Glutamatergic neuron (in vitro differentiated cells): ENCODE measurements around the gene GAB4. TPM values are rescaled to one million over a fixed set of nuclear protein-coding genes. Genes with fewer than 3 reads are reported as not detected.
"Not testable (repeated sequence)": the region's sequence is repeated elsewhere in the genome, so short reads cannot be mapped to it uniquely, and the experiment has no call there.

Experiments used
- DNase-seq: peaks from one replicate; pipeline ENCODE4 v3.0.0; 2022
- H3K27ac Mint-ChIP-seq: one replicate; pipeline ENCODE4 v1.8.0; 2020; ENCODE audit warnings: mild to moderate bottlenecking, mixed read lengths, inconsistent platforms; ENCODE audit not compliant: unreplicated experiment
- H3K27me3 Mint-ChIP-seq: one replicate; pipeline ENCODE4 v1.8.0; 2020; ENCODE audit warnings: mild to moderate bottlenecking, moderate library complexity, mixed read lengths, inconsistent platforms; ENCODE audit not compliant: unreplicated experiment
- H3K36me3 Mint-ChIP-seq: one replicate; pipeline ENCODE4 v1.8.0; 2020; ENCODE audit warnings: mild to moderate bottlenecking, mixed read lengths, inconsistent platforms; ENCODE audit not compliant: unreplicated experiment
- H3K4me1 Mint-ChIP-seq: one replicate; pipeline ENCODE4 v1.8.0; 2020; ENCODE audit warnings: mild to moderate bottlenecking, low read depth, mixed read lengths, inconsistent platforms; ENCODE audit not compliant: unreplicated experiment
- H3K4me3 Mint-ChIP-seq: one replicate; pipeline ENCODE4 v1.8.0; 2020; ENCODE audit warnings: mild to moderate bottlenecking, mixed read lengths, inconsistent platforms; ENCODE audit not compliant: unreplicated experiment
- H3K9me3 Mint-ChIP-seq: one replicate; pipeline ENCODE4 v1.8.0; 2020; ENCODE audit warnings: mild to moderate bottlenecking, moderate library complexity, mixed read lengths, inconsistent platforms; ENCODE audit not compliant: unreplicated experiment
- total RNA-seq: library from RNA; stranded (reverse); fragmentation: NEBNext Ultra II Directional; extraction: Animal tissue kit (Norgen Biotek cat#: 25700); gene quantifications from one replicate; pipeline ENCODE4 v1.2.1, GENCODE V29; 2021; ENCODE audit not compliant: unreplicated experiment
- TF ChIP-seq, protein P1 (sequence below): fragments of 200-600 bp; sonication (generic); IDR thresholded peaks from one replicate; pipeline ENCODE4 v1.5.0; 2021; ENCODE audit not compliant: partially characterized antibody, unreplicated experiment

GAB4 gene
- total RNA-seq, 1 donor from 2014 or later, result 0.15 TPM

DNA sequence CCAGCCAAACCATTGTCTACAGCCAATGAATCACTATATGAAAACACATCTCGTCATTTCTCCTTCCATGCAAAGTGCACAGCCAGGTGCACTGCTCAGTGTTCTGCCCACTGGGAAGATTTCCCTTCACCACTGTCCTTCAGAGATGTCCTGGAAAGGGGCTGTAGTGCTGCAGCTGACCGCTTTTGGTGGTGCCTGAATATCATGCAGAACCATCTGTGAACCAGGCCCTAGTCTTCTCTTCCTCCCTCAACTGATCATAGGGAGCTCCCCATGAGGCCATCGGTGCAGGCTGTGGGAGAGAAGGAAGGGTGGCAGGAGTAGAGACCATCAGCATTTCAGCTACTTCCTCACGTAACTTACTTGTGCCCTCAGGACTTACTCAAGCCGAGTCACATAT, 70.2 kb downstream of the GAB4 start:
- TF ChIP-seq, protein P1, sequence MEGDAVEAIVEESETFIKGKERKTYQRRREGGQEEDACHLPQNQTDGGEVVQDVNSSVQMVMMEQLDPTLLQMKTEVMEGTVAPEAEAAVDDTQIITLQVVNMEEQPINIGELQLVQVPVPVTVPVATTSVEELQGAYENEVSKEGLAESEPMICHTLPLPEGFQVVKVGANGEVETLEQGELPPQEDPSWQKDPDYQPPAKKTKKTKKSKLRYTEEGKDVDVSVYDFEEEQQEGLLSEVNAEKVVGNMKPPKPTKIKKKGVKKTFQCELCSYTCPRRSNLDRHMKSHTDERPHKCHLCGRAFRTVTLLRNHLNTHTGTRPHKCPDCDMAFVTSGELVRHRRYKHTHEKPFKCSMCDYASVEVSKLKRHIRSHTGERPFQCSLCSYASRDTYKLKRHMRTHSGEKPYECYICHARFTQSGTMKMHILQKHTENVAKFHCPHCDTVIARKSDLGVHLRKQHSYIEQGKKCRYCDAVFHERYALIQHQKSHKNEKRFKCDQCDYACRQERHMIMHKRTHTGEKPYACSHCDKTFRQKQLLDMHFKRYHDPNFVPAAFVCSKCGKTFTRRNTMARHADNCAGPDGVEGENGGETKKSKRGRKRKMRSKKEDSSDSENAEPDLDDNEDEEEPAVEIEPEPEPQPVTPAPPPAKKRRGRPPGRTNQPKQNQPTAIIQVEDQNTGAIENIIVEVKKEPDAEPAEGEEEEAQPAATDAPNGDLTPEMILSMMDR, result no peak
- Mint-ChIP-seq H3K4me3 (no peak overlapping the region), H3K36me3 (no peaks in the 10 kb centered on the region), H3K27me3 (no peaks in the 10 kb centered on the region), H3K9me3 (peaks cover 3% of the 10 kb centered on the region), H3K4me1 (peaks cover 10% of the 10 kb centered on the region), H3K27ac (no peak overlapping the region)
- DNase-seq, result no peak

DNA sequence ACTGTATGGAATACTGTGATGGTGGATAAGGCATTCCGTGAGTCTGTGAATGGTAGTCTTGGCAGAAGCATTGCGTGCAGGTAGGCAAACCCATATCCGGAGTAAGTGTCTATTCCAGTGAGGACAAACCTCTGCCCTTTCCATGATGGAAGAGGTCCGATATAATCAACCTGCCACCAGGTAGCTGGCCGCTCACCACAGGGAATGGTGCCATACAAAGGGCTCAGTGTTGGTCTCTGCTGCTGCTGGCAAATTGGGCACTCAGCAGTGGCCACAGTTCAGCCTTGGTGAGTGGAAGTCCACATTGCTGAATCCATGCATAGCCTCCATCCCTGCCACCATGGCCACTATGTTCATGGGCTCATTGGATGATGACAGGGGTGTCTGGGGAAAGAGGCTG, 70.8 kb downstream of the GAB4 start:
- H3K4me1 Mint-ChIP-seq, result peaks cover 16% of the 10 kb centered on the region
- not testable (repeated sequence) for H3K36me3 Mint-ChIP-seq, H3K27me3 Mint-ChIP-seq, DNase-seq, H3K27ac Mint-ChIP-seq, H3K4me3 Mint-ChIP-seq, H3K9me3 Mint-ChIP-seq

DNA sequence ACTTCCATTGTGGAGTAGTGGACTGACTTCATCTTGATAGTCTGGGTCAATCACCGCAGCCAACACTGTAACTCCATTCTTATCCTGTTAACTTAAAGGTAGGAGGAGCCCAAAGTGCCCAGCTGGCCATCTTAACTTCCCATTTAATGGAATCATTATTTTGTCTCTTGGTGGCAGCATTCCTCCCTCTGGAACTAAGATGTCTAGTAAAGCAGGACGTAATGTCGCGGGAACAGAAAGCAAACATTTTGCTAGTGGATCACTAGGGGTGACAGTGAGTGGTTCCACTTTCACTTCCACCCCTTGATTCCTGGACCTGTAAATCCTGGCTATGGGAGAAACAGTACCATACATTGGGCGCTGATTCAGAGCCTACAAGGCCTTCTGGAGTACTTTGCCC, 71.4 kb downstream of the GAB4 start:
- Mint-ChIP-seq H3K9me3 (peaks cover 3% of the 10 kb centered on the region), H3K4me1 (peaks cover 16% of the 10 kb centered on the region), H3K36me3 (no peaks in the 10 kb centered on the region), H3K27me3 (no peaks in the 10 kb centered on the region), H3K27ac (no peak overlapping the region), H3K4me3 (no peak overlapping the region)
- TF ChIP-seq, protein P1, result no peak
- no peak for DNase-seq

DNA sequence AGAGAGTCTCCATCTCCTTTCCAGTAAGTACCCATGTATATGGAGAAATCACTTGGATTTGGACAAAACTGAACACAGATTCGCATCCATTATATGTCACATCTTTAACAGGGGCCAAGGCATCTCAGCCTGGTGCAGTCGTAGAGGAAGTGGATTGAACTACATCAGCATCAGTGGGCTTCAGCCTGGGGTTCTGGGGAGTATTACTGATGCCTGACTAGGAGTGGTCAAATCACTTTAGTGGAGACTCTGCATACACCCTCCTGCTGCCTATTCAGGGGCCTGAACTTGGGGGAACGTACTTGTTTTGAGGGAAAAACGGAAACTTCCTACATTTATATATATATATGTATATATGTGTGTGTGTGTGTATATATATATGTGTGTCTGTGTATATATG, 72.8 kb downstream of the GAB4 start:
- Mint-ChIP-seq H3K9me3 (peaks cover 5% of the 10 kb centered on the region), H3K27me3 (peaks cover 1% of the 10 kb centered on the region)

DNA sequence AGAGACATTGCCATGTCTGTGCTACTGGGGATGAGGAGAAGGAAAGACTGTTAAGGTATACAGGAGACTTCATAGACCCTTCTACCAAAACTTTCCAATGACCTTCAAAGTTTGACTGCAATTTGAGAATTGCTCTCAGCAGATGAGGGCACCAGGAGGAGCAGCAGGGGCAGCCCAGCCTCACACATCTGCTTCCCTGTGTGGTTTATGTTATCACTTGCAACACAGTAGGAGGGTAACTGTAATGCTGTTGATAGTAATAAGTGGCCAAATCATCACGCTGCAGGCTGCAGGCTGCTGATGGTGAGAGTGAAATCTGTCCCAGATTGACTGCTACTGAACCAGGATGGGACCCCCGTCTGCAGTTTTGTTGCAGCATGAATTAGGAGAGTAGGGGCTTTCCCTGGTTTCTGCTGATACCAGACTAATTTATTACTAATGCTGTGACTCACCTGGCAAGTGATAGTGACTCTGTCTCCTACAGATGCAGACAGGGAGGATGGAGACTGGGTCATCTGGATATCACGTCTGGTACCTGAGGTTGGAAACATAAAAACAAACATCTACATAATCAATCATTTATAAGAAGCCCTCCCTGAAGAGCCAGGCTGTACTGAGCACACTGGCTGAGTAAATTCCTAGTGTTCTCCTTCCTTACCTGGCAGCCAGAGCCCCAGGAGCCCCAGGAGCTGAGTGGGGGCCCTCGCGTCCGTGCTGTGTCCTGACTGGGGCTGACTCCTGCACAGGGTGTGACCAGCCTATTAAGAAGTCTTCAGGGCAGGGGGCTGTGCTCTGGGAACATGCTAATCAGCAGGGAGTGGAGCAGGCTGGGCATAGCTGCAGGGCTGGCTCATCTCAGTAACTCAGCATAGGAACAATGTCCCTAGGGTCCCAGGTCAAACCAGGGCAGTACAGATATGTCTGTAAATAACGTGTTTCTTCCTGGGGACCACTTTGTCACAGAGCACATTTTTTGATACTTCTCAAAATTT, 74.4 kb downstream of the GAB4 start:
- H3K4me3 Mint-ChIP-seq, result no peak overlapping the region
- peaks cover 16% of the 10 kb centered on the region for H3K4me1 Mint-ChIP-seq
- no peaks in the 10 kb centered on the region for H3K36me3 Mint-ChIP-seq
- TF ChIP-seq, protein P1, result no peak
- H3K27ac Mint-ChIP-seq, result no peak overlapping the region
- peaks cover 2% of the 10 kb centered on the region for H3K27me3 Mint-ChIP-seq
- peak; percentile 30 for DNase-seq
- H3K9me3 Mint-ChIP-seq, result peaks cover 5% of the 10 kb centered on the region

More for the DNA sequence above, 72.8 kb downstream of the GAB4 start:
- no peak for DNase-seq
- H3K4me1 Mint-ChIP-seq, result peaks cover 16% of the 10 kb centered on the region
- TF ChIP-seq, protein P1, result no peak
- no peaks in the 10 kb centered on the region for H3K36me3 Mint-ChIP-seq
- H3K27ac Mint-ChIP-seq, result no peak overlapping the region
- H3K4me3 Mint-ChIP-seq, result no peak overlapping the region
